ENCODE measurements around the gene ROR2.

DNA sequence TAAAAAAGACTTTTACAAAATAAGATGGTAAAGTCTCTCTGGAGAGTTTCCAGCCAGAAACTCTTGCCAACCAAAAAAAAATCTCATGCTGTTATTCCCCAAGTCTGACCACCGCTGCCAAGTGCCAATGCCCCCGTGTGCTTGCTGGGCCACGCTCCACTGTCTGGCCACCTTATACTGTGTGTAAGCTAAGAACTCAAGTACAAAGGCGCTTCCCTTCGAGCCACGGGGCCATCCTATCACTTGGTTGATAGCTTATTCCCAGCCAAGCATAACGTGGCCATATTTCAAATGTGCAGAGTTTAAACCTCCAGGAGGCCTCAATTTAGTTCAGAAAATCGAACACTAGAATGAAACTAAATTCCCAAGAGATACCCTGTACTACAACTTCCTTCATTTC, 36.0 kb downstream of the ROR2 start:
- TF ChIP-seq POLR2AphosphoS5 (IDR thresholded peaks at IDR 0.05): no peak
- TF ChIP-seq, protein P1, sequence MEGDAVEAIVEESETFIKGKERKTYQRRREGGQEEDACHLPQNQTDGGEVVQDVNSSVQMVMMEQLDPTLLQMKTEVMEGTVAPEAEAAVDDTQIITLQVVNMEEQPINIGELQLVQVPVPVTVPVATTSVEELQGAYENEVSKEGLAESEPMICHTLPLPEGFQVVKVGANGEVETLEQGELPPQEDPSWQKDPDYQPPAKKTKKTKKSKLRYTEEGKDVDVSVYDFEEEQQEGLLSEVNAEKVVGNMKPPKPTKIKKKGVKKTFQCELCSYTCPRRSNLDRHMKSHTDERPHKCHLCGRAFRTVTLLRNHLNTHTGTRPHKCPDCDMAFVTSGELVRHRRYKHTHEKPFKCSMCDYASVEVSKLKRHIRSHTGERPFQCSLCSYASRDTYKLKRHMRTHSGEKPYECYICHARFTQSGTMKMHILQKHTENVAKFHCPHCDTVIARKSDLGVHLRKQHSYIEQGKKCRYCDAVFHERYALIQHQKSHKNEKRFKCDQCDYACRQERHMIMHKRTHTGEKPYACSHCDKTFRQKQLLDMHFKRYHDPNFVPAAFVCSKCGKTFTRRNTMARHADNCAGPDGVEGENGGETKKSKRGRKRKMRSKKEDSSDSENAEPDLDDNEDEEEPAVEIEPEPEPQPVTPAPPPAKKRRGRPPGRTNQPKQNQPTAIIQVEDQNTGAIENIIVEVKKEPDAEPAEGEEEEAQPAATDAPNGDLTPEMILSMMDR (IDR thresholded peaks at IDR 0.05): no peak
- no peak for TF ChIP-seq EP300 (IDR thresholded peaks at IDR 0.05)
- TF ChIP-seq POLR2A (IDR thresholded peaks at IDR 0.05): no peak
